Sigmoid colon (tissue), 4 donors: ENCODE measurements around the gene NIPA2.

ENCODE experiments used
- CTCF ChIP-seq, 4 experiments: fragments of 450-650 bp in 3 of 4; fragments of 200-600 bp in 1 of 4; IDR thresholded peaks; one replicate each; pipeline ENCODE4 v1.5.1; 2016 to 2019; ENCODE audit warnings: antibody characterized with exemption in 4 of 4, mild to moderate bottlenecking in 3 of 4, moderate library complexity in 2 of 4
- EP300 ChIP-seq, 4 donors: sonication (generic); formaldehyde crosslinking; IDR thresholded peaks; one replicate each; pipeline ENCODE4 v1.6.1; 2017; ENCODE audit warnings: antibody characterized with exemption in 4 of 4
- POLR2A ChIP-seq, 2 donors: fragments of 450-650 bp; IDR thresholded peaks; one replicate each; pipeline ENCODE4 v1.6.1; 2016; ENCODE audit warnings: antibody characterized with exemption in 2 of 2, mild to moderate bottlenecking in 2 of 2, moderate library complexity in 2 of 2

GRCh38 chr15:22863356-22863755, 24.9 kb downstream of the NIPA2 start:
- no peak for TF ChIP-seq CTCF (IDR thresholded peaks at IDR 0.05)
- no peak for TF ChIP-seq EP300 (IDR thresholded peaks at IDR 0.05)
- no peak for TF ChIP-seq POLR2A (IDR thresholded peaks at IDR 0.05)
